K562 (cell line): ENCODE results near the gene TRIM33. TPM values are rescaled to one million over a fixed set of nuclear protein-coding genes. Genes with fewer than 3 reads are reported as not detected.

Source experiments
- ADNP ChIP-seq: fragments of 200-800 bp; sonication (Bioruptor generic); IDR thresholded peaks from 2 replicates; pipeline ENCODE4 v1.6.1; 2016; ENCODE audit warnings: missing genetic modification characterization, missing compliant biosample characterization
- ARNT ChIP-seq, 2 experiments: fragments of 450-650 bp; IDR thresholded peaks; 2 replicates each; pipeline ENCODE4 v1.6.1; 2016; ENCODE audit warnings: mild to moderate bottlenecking in 1 of 2
- ATF1 ChIP-seq, 2 experiments: fragments of 450-650 bp in 1 of 2; IDR thresholded peaks; 2 replicates each; pipeline ENCODE4 v1.6.1; 2016; ENCODE audit warnings: missing compliant biosample characterization in 1 of 2, missing genetic modification characterization in 1 of 2
- DEAF1 ChIP-seq: fragments of 450-650 bp; formaldehyde crosslinking; IDR thresholded peaks from 2 replicates; pipeline ENCODE4 v1.4.0; 2020; ENCODE audit warnings: mild to moderate bottlenecking, moderate library complexity
- HDAC2 ChIP-seq: fragments of 450-650 bp; IDR thresholded peaks from 2 replicates; pipeline ENCODE4 v1.6.1; 2016; ENCODE audit warnings: mild to moderate bottlenecking
- HMG20B ChIP-seq: fragments of 250-450 bp; sonication (Bioruptor Pico); IDR thresholded peaks from 2 replicates; pipeline ENCODE4 v1.5.0; 2021; ENCODE audit warnings: mild to moderate bottlenecking
- JUN ChIP-seq, 2 experiments: sonication (generic) in 1 of 2; formaldehyde crosslinking in 1 of 2; IDR thresholded peaks; 2 replicates each; pipeline versions ENCODE4 v1.6.1 to v1.8.0; 2012 to 2022; ENCODE audit warnings: borderline replicate concordance in 2 of 2, mild to moderate bottlenecking in 2 of 2, improper control_type of control experiment in 1 of 2, low read depth in 1 of 2, low read length in 1 of 2, missing genetic modification reagents in 1 of 2
- KAT2B ChIP-seq: IDR thresholded peaks from one replicate; pipeline ENCODE4 v1.6.1; 2012; ENCODE audit warnings: low read depth, mild to moderate bottlenecking, control low read depth, inconsistent platforms, low read length, moderate library complexity
- MLX ChIP-seq, 2 experiments: fragments of 450-650 bp in 1 of 2; sonication (generic) in 1 of 2; formaldehyde crosslinking; conservative IDR thresholded peaks; 2 replicates each; pipeline versions ENCODE4 v1.4.0 to v1.8.1; 2020 to 2022; ENCODE audit warnings: mild to moderate bottlenecking in 1 of 2, missing genetic modification reagents in 1 of 2
- MTA3 ChIP-seq: fragments of 450-650 bp; formaldehyde crosslinking; IDR thresholded peaks from 2 replicates; pipeline ENCODE4 v1.6.1; 2017; ENCODE audit warnings: mild to moderate bottlenecking, borderline replicate concordance
- NFE2 ChIP-seq: IDR thresholded peaks from 2 replicates; pipeline ENCODE4 v1.6.1; 2014; ENCODE audit warnings: antibody characterized with exemption, low read depth
- NFRKB ChIP-seq: fragments of 450-650 bp; IDR thresholded peaks from 2 replicates; pipeline ENCODE4 v1.6.1; 2016; ENCODE audit warnings: low read depth
- NR2C2 ChIP-seq, 2 experiments: fragments of 200-800 bp in 1 of 2; sonication (Bioruptor generic) in 1 of 2; sonication (generic) in 1 of 2; formaldehyde crosslinking in 1 of 2; IDR thresholded peaks; 2 replicates each; pipeline versions ENCODE4 v1.6.1 to v1.8.0; 2016 to 2022; ENCODE audit warnings: mild to moderate bottlenecking in 1 of 2, missing compliant biosample characterization in 1 of 2, missing genetic modification characterization in 1 of 2, missing genetic modification reagents in 1 of 2
- SMARCA5 ChIP-seq: fragments of 450-650 bp; IDR thresholded peaks from 2 replicates; pipeline ENCODE4 v1.6.1; 2016
- SRSF3 ChIP-seq: fragments of 200-400 bp; formaldehyde crosslinking; IDR thresholded peaks from 2 replicates; pipeline ENCODE4 v1.6.1; 2016; ENCODE audit warnings: mild to moderate bottlenecking, low read length, moderate library complexity; ENCODE audit not compliant: insufficient read depth
- TAL1 ChIP-seq: fragments of 450-650 bp; IDR thresholded peaks from 2 replicates; pipeline ENCODE4 v1.6.1; 2016; ENCODE audit warnings: mild to moderate bottlenecking
- TOE1 ChIP-seq, 2 experiments: fragments of 450-650 bp in 1 of 2; sonication (generic) in 1 of 2; formaldehyde crosslinking in 1 of 2; IDR thresholded peaks; 2 replicates each; pipeline versions ENCODE4 v1.7.1 to v1.8.0; 2016 to 2022; ENCODE audit warnings: borderline replicate concordance in 2 of 2, mild to moderate bottlenecking in 2 of 2, antibody characterized with exemption in 1 of 2, inconsistent platforms in 1 of 2, low read depth in 1 of 2, missing genetic modification reagents in 1 of 2, moderate library complexity in 1 of 2
- ZBTB5 ChIP-seq: fragments of 450-650 bp; IDR thresholded peaks from 2 replicates; pipeline ENCODE4 v1.6.1; 2017; ENCODE audit warnings: antibody characterized with exemption
- ZNF436 ChIP-seq: fragments of 250-450, 450-650 bp; sonication (Bioruptor Pico); formaldehyde crosslinking; IDR thresholded peaks from 2 replicates; pipeline ENCODE4 v1.7.0; 2020; ENCODE audit warnings: mild to moderate bottlenecking
- ZNF589 ChIP-seq: fragments of 200-800 bp; sonication (Bioruptor generic); IDR thresholded peaks from 2 replicates; pipeline ENCODE4 v1.6.1; 2016; ENCODE audit warnings: low read depth, missing genetic modification characterization, missing compliant biosample characterization
- polyA plus RNA-seq, 8 experiments: library from polyadenylated mRNA; depleted of rRNA in 4 of 8; stranded (reverse) in 5 of 8; unstranded in 3 of 8; fragments of >200 nt; fragmentation: Nextera tagmentation in 2 of 8; fragmentation: Illumina TruSeq in 1 of 8; extraction: Ambion mirVana in 2 of 8; extraction: Trizol in 1 of 8; gene quantifications; 2 replicates each; pipeline versions ENCODE4 v1.2.1 to v1.2.3, GENCODE V29; 2011 to 2014; ENCODE audit warnings: inconsistent platforms in 1 of 8, missing spikeins in 1 of 8
- total RNA-seq, 7 experiments: library from RNA; depleted of rRNA in 6 of 7; stranded (reverse); fragments of >200 nt in 6 of 7; fragmentation: Illumina TruSeq in 2 of 7; extraction: Trizol in 2 of 7; gene quantifications; 2 replicates each; pipeline versions ENCODE4 v1.2.1 to v1.2.3, GENCODE V29; 2011 to 2021; ENCODE audit warnings: low replicate concordance in 1 of 7
- TF ChIP-seq, protein P1 (sequence below): fragments of 450-650 bp; formaldehyde crosslinking; IDR thresholded peaks from 2 replicates; pipeline ENCODE4 v1.4.0; 2022; ENCODE audit warnings: missing genetic modification characterization

TRIM33 gene
- total and polyA plus RNA-seq, 9 of the 15 experiments (the other 6 are each of a cell fraction or from before 2014, with no cell fraction given) = 9.3 to 58.4 (median 40.2) TPM

DNA sequence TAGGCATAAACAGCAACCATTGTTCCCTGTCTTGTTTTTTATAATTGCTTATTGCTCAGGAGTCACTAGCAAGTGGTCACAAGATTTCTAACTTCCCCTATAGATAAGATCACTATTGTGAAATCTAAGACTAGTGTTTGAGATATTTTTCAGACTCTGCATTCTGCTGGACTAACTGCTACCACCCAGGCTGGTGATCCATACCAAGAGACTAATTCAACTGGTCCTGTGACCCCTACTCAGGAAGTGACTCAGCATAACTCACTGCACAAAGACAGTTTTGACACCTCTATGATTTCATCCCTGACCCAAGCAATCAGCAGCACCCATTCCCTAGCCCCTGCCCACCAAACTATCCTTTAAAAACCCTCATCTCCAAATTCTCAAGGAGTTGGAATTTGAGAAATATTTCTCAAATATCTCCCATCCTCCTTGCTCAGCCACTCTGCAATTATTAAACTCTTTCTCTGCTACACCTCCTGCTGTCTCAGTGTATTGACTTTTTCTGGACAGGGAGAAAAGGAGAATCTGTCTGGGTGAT is 52.7 kb downstream of the TRIM33 start (continued):
- TF ChIP-seq NR2C2 (CRISPR knock-in tag; IDR thresholded peaks at IDR 0.05) (no peak), NR2C2 (tag; IDR thresholded peaks at IDR 0.05) (peak; percentile 69), DEAF1 (no peak), ZNF589 (peak; percentile 54; the same call in 1 of the 2 replicates), ZBTB5 (no peak), NFE2 (peak; percentile 86), SRSF3 (no peak), ATF1 (CRISPR knock-in tag; IDR thresholded peaks at IDR 0.05) (no peak), ATF1 (tag; IDR thresholded peaks at IDR 0.05) (0 out of 2 replicates have a peak, but pooled peaks have one; percentile 23), HDAC2 (0 out of 2 replicates have a peak, but pooled peaks have one; percentile 20), ZNF436 (CRISPR knock-in tag) (no peak), MTA3 (peak; percentile 60; the same call in 1 of the 2 replicates), SMARCA5 (no peak; the same call in 1 of the 2 replicates), KAT2B (no peak), NFRKB (0 out of 2 replicates have a peak, but pooled peaks have one; percentile 21), TOE1 (IDR thresholded peaks at IDR 0.05; ENCODE audit: borderline replicate concordance) (peak; percentile 72; the same call in 1 of the 2 replicates), TOE1 (CRISPR knock-in tag; IDR thresholded peaks at IDR 0.05; ENCODE audit: borderline replicate concordance, low read depth) (no peak), JUN (IDR thresholded peaks at IDR 0.05; ENCODE audit: borderline replicate concordance, low read depth, low read length) (peak; percentile 72), JUN (CRISPR knock-in tag; IDR thresholded peaks at IDR 0.05; ENCODE audit: borderline replicate concordance) (no peak), ARNT (IDR thresholded peaks at IDR 0.05) (0 out of 4 replicates have a peak, but pooled peaks have one; percentile 41 to 67), TAL1 (0 out of 2 replicates have a peak, but pooled peaks have one; percentile 10), HMG20B (no peak), MLX (CRISPR knock-in tag; conservative IDR thresholded peaks at IDR 0.05) (no peak), ADNP (tag) (peak; percentile 76)
- TF ChIP-seq, protein P1, sequence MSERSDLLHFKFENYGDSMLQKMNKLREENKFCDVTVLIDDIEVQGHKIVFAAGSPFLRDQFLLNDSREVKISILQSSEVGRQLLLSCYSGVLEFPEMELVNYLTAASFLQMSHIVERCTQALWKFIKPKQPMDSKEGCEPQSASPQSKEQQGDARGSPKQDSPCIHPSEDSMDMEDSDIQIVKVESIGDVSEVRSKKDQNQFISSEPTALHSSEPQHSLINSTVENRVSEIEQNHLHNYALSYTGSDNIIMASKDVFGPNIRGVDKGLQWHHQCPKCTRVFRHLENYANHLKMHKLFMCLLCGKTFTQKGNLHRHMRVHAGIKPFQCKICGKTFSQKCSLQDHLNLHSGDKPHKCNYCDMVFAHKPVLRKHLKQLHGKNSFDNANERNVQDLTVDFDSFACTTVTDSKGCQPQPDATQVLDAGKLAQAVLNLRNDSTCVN (CRISPR knock-in tag) = 0 out of 2 replicates have a peak, but pooled peaks have one; percentile 30
